K562 (cell line): ENCODE measurements around the gene ZFP36. TPM values are rescaled to one million over a fixed set of nuclear protein-coding genes. Genes with fewer than 3 reads are reported as not detected.

Source experiments
- CREBBP ChIP-seq: IDR thresholded peaks from one replicate; pipeline ENCODE4 v1.6.1; 2012; ENCODE audit warnings: low read depth, mild to moderate bottlenecking, control low read depth, inconsistent platforms, low read length
- E2F3 ChIP-seq: fragments of 250-450 bp; sonication (Bioruptor Pico); IDR thresholded peaks from 2 replicates; pipeline ENCODE4 v1.4.0; 2020; ENCODE audit warnings: mild to moderate bottlenecking
- HSF4 ChIP-seq: fragments of 250-450 bp; sonication (Bioruptor Pico); IDR thresholded peaks from 2 replicates; pipeline ENCODE4 v2.1.2; 2022; ENCODE audit warnings: mild to moderate bottlenecking, moderate library complexity, borderline replicate concordance
- OTX1 ChIP-seq: fragments of 450-650 bp; formaldehyde crosslinking; IDR thresholded peaks from 2 replicates; pipeline ENCODE4 v1.4.0; 2022; ENCODE audit warnings: mild to moderate bottlenecking
- PRPF4 ChIP-seq: fragments of 200-400 bp; formaldehyde crosslinking; IDR thresholded peaks from one replicate; pipeline ENCODE4 v1.6.1; 2017; ENCODE audit warnings: low read length, low read depth, mild to moderate bottlenecking; ENCODE audit not compliant: insufficient read depth, poor library complexity, severe bottlenecking
- RBM17 ChIP-seq: fragments of 200-400 bp; formaldehyde crosslinking; IDR thresholded peaks from 2 replicates; pipeline ENCODE4 v1.6.1; 2017; ENCODE audit warnings: low read depth, mild to moderate bottlenecking, low read length, borderline replicate concordance
- TAL1 ChIP-seq: fragments of 450-650 bp; IDR thresholded peaks from 2 replicates; pipeline ENCODE4 v1.6.1; 2016; ENCODE audit warnings: mild to moderate bottlenecking
- TOE1 ChIP-seq, 2 experiments: fragments of 450-650 bp in 1 of 2; sonication (generic) in 1 of 2; formaldehyde crosslinking in 1 of 2; IDR thresholded peaks; 2 replicates each; pipeline versions ENCODE4 v1.7.1 to v1.8.0; 2016 to 2022; ENCODE audit warnings: borderline replicate concordance in 2 of 2, mild to moderate bottlenecking in 2 of 2, antibody characterized with exemption in 1 of 2, inconsistent platforms in 1 of 2, low read depth in 1 of 2, missing genetic modification reagents in 1 of 2, moderate library complexity in 1 of 2
- ZKSCAN1 ChIP-seq: fragments of 150-350 bp; IDR thresholded peaks from 2 replicates; pipeline ENCODE4 v1.6.1; 2016; ENCODE audit warnings: low read depth, low read length
- ZNF280A ChIP-seq: fragments of 450-650 bp; IDR thresholded peaks from 2 replicates; pipeline ENCODE4 v1.6.1; 2018; ENCODE audit warnings: mild to moderate bottlenecking, low read depth; ENCODE audit not compliant: partially characterized antibody
- ZNF695 ChIP-seq: fragments of 450-650 bp; formaldehyde crosslinking; IDR thresholded peaks from 2 replicates; pipeline ENCODE4 v1.4.0; 2020; ENCODE audit warnings: mild to moderate bottlenecking, moderate library complexity
- ZNF75A ChIP-seq: fragments of 450-650 bp; formaldehyde crosslinking; IDR thresholded peaks from 2 replicates; pipeline ENCODE4 v1.4.0; 2020; ENCODE audit warnings: mild to moderate bottlenecking
- ZSCAN29 ChIP-seq: fragments of 450-650 bp; IDR thresholded peaks from 2 replicates; pipeline ENCODE4 v1.6.1; 2017
- polyA plus RNA-seq, 8 experiments: library from polyadenylated mRNA; depleted of rRNA in 4 of 8; stranded (reverse) in 5 of 8; unstranded in 3 of 8; fragments of >200 nt; fragmentation: Nextera tagmentation in 2 of 8; fragmentation: Illumina TruSeq in 1 of 8; extraction: Ambion mirVana in 2 of 8; extraction: Trizol in 1 of 8; gene quantifications; 2 replicates each; pipeline versions ENCODE4 v1.2.1 to v1.2.3, GENCODE V29; 2011 to 2014; ENCODE audit warnings: inconsistent platforms in 1 of 8, missing spikeins in 1 of 8
- total RNA-seq, 7 experiments: library from RNA; depleted of rRNA in 6 of 7; stranded (reverse); fragments of >200 nt in 6 of 7; fragmentation: Illumina TruSeq in 2 of 7; extraction: Trizol in 2 of 7; gene quantifications; 2 replicates each; pipeline versions ENCODE4 v1.2.1 to v1.2.3, GENCODE V29; 2011 to 2021; ENCODE audit warnings: low replicate concordance in 1 of 7
- TF ChIP-seq, protein P1 (sequence below): sonication (generic); formaldehyde crosslinking; IDR thresholded peaks from 2 replicates; pipeline ENCODE4 v1.8.1; 2023; ENCODE audit warnings: mild to moderate bottlenecking, missing genetic modification reagents
- TF ChIP-seq, protein P2 (sequence below): fragments of 250-450 bp; sonication (Bioruptor Pico); IDR thresholded peaks from 2 replicates; pipeline ENCODE4 v1.4.0; 2020; ENCODE audit warnings: borderline replicate concordance

Gene ZFP36
- total and polyA plus RNA-seq, 9 of the 15 experiments (the other 6 are each of a cell fraction or from before 2014, with no cell fraction given): 1.0 to 20.1 (median 3.5) TPM

- TF ChIP-seq ZNF280A (no peak), E2F3 (no peak), HSF4 (no peak), PRPF4 (peak; percentile 92), TOE1 (IDR thresholded peaks at IDR 0.05; ENCODE audit: borderline replicate concordance) (no peak), TOE1 (CRISPR knock-in tag; IDR thresholded peaks at IDR 0.05; ENCODE audit: borderline replicate concordance, low read depth) (no peak), ZSCAN29 (no peak), CREBBP (no peak), ZKSCAN1 (no peak), ZNF75A (CRISPR knock-in tag) (no peak), TAL1 (no peak), ZNF695 (CRISPR knock-in tag) (no peak), RBM17 (no peak), OTX1 (no peak; the same call in 1 of the 2 replicates)
- TF ChIP-seq, protein P1, sequence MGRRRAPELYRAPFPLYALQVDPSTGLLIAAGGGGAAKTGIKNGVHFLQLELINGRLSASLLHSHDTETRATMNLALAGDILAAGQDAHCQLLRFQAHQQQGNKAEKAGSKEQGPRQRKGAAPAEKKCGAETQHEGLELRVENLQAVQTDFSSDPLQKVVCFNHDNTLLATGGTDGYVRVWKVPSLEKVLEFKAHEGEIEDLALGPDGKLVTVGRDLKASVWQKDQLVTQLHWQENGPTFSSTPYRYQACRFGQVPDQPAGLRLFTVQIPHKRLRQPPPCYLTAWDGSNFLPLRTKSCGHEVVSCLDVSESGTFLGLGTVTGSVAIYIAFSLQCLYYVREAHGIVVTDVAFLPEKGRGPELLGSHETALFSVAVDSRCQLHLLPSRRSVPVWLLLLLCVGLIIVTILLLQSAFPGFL: 0 out of 2 replicates have a peak, but pooled peaks have one; percentile 16
- TF ChIP-seq, protein P2, sequence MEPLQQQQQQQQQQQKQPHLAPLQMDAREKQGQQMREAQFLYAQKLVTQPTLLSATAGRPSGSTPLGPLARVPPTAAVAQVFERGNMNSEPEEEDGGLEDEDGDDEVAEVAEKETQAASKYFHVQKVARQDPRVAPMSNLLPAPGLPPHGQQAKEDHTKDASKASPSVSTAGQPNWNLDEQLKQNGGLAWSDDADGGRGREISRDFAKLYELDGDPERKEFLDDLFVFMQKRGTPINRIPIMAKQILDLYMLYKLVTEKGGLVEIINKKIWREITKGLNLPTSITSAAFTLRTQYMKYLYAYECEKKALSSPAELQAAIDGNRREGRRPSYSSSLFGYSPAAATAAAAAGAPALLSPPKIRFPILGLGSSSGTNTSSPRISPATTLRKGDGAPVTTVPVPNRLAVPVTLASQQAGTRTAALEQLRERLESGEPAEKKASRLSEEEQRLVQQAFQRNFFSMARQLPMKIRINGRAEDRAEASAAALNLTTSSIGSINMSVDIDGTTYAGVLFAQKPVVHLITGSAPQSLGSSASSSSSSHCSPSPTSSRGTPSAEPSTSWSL (CRISPR knock-in tag): no peak
Measured at GRCh38 chr19:39435499-39436349, 29.1 kb downstream of the ZFP36 start, which contains the start of gene RPS16 (continued).
